ENCODE results near the gene KCNJ6.
A peak's percentile ranks its signal among the peaks of the same experiment; 100 is the strongest.

KCNJ6 gene, protein sequence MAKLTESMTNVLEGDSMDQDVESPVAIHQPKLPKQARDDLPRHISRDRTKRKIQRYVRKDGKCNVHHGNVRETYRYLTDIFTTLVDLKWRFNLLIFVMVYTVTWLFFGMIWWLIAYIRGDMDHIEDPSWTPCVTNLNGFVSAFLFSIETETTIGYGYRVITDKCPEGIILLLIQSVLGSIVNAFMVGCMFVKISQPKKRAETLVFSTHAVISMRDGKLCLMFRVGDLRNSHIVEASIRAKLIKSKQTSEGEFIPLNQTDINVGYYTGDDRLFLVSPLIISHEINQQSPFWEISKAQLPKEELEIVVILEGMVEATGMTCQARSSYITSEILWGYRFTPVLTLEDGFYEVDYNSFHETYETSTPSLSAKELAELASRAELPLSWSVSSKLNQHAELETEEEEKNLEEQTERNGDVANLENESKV

DNA sequence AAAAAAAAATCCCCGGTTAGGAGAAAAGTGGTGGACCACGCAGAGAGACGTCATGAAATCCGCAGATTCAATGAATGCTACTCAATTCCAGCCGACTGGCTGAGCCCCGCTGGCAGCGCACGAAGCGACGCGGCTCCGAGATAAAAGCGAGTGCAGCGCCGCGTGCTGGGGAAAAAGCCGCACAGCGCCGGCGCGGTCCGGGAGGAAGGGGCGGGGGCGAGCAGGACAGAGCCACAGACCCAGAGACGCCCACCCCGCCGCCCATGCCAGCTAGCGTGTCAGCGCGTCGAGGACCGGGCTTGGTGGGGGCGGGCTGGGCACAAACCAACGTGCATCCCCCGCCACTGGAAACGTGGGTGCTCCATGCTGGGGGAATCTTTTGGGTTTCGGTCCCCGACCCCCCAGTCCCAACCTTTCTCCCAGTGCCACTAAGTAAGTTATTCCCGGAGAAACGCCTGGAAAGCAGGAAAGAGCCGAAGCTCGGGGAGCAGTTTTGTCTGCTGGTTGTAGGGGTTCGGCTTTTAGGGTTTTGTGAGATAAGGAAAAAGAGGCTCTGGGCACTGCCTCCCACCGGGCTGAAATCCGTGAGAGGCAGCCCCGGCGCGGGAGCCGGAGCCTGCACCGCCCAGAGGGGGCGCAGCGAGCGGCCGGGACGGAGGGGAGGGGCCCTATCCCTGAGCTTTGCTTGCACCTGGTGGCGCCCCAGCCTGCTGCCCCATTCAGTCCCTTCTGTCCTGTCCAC, at the start of gene KCNJ6:
Gene KCNJ6, minus strand, starts transcription at position 148 of the 742 bp plus-strand sequence. CDS start 75,775 bp downstream, outside the sequence.
- peak; percentile 45 for DNase-seq (ENCODE audit: low read depth)
- TF ChIP-seq, protein P1, sequence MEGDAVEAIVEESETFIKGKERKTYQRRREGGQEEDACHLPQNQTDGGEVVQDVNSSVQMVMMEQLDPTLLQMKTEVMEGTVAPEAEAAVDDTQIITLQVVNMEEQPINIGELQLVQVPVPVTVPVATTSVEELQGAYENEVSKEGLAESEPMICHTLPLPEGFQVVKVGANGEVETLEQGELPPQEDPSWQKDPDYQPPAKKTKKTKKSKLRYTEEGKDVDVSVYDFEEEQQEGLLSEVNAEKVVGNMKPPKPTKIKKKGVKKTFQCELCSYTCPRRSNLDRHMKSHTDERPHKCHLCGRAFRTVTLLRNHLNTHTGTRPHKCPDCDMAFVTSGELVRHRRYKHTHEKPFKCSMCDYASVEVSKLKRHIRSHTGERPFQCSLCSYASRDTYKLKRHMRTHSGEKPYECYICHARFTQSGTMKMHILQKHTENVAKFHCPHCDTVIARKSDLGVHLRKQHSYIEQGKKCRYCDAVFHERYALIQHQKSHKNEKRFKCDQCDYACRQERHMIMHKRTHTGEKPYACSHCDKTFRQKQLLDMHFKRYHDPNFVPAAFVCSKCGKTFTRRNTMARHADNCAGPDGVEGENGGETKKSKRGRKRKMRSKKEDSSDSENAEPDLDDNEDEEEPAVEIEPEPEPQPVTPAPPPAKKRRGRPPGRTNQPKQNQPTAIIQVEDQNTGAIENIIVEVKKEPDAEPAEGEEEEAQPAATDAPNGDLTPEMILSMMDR (IDR thresholded peaks at IDR 0.05; ENCODE audit: low read length, missing control alignments) = peak; percentile 47
- H3K4me3 ChIP-seq (replicated peaks; ENCODE audit: low read depth, low read length) = peak within 1 kb of the TSS; percentile 24

DNA sequence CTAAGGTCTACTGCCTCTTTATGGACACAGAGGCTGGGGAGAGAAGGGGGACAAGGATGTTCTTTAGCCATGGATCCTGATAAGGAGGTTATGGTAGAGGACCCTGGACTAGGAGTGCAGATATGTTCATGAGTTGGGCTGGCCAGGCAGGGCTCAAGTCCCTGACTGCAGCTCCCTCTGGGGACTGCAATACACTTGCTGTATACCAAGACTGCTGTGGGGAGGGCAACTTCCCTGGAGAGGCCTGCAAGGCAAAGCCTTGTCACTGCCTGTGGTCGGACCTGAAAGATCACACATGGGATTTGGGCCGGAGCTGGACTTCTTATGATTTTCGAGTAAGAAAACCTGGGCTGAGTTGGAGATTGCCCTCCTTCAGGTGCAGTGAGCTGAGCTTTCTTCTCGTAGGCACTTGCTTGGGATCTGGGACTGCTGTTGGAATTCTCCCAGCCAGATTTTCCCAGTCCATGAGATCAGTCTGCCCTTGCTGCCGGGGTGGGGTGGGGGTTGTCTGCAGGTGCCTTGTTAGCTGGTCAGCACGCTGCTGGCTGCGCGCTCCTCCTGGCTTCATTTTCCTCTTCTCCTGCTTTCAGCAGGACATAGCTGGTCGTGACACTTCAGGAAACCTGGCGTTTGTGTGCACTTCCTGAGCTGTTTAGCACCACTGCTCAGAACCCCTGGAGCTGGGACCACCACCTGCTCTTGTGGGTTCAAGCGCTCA, 49.0 kb upstream of the KCNJ6 start:
- DNase-seq (ENCODE audit: low read depth) = no peak
- H3K4me3 ChIP-seq (replicated peaks; ENCODE audit: low read depth, low read length) = no peak overlapping the region
- TF ChIP-seq, protein P1 (IDR thresholded peaks at IDR 0.05; ENCODE audit: low read length, missing control alignments) = no peak

DNA sequence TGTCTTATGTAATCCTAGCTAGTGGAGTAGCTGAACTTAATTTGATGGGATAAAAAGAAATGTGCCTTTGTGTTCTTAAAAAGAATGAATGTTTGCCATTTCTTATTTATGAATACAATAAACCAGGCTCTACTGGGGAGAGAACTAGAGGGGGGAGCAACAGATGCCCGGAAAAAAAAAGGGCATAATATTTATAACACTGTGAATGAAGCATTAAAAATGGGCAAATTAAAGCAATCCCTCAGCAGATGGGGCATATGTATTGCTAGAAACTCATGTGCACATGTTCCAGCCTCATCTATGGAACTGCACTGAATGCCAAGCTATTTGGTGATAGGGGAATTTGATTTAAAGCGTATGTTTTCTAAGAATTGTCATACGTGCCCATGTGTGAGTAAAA, 42.3 kb upstream of the KCNJ6 start:
- no peak overlapping the region for H3K4me3 ChIP-seq (replicated peaks; ENCODE audit: low read depth, low read length)
- DNase-seq (ENCODE audit: low read depth) = no peak
- TF ChIP-seq, protein P1 (IDR thresholded peaks at IDR 0.05; ENCODE audit: low read length, missing control alignments) = no peak

DNA sequence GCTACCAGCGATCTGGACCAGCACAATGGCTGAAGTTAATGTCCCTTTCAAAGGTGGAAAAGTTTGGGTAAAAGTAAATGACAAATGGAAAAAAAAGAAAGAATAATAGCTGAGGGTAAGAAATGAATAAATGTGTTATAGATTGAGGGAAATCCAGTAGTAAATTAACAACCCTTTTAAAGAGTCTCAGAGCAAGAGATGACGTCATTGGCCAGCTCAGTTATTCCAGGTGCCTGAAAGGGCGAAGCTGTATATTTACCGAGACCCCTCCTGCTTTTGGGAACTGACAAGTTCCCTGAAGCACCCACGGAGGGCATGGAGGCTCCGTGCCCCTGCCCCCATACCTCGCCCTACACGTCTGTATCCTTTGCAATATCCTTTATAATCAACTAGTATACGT, 40.5 kb upstream of the KCNJ6 start:
- no peak overlapping the region for H3K4me3 ChIP-seq (replicated peaks; ENCODE audit: low read depth, low read length)
- TF ChIP-seq, protein P1 (IDR thresholded peaks at IDR 0.05; ENCODE audit: low read length, missing control alignments) = no peak
- no peak for DNase-seq (ENCODE audit: low read depth)

DNA sequence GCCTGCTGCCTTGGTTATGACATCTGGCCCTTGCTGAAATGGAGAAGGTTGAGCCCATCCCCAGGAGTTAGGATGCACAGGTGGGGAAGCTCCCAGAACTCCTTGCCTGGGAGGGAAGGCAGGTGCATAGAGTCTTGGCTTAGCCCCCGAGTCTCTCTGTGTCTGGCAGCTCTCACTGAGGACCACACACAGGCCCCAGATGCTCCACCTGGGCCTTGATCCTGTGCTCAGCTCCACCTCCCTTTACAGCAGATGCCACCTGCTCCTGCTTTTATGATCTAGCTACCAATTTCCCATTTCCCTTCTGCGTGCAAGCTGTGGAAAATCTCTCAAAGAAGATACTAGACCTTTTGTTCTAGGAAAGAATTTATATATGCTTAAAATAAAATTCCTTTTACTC, 28.8 kb upstream of the KCNJ6 start:
- TF ChIP-seq, protein P1 (IDR thresholded peaks at IDR 0.05; ENCODE audit: low read length, missing control alignments) = no peak
- no peak overlapping the region for H3K4me3 ChIP-seq (replicated peaks; ENCODE audit: low read depth, low read length)
- DNase-seq (ENCODE audit: low read depth) = no peak

DNA sequence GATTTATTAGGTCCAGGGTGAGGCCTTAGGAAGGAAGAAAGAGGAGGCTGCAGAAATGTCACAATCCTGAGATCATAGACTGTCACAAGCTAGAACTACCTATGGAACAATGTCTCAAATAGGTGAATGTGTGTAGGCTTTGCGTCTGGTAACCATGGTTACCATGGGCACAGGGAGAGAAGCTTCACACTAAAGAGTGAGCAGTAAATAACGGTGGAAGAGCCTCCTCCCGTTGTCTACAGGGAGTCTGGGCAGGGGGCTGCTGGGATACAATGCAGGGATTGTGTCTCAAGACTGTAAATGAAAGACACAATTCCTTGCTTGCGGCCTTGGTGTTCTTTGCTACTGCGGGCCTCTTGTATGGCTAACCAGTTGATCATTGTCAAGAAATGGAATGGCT, 28.2 kb upstream of the KCNJ6 start:
- H3K4me3 ChIP-seq (replicated peaks; ENCODE audit: low read depth, low read length) = no peak overlapping the region
- TF ChIP-seq, protein P1 (IDR thresholded peaks at IDR 0.05; ENCODE audit: low read length, missing control alignments) = no peak
- no peak for DNase-seq (ENCODE audit: low read depth)
